GM18520 (cell line): ENCODE results near the gene SLC39A1.
"Not testable (repeated sequence)": the region's sequence is repeated elsewhere in the genome, so short reads cannot be mapped to it uniquely, and the experiment has no call there.

ENCODE experiments used
- ATAC-seq: cut with Tn5 transposase; IDR thresholded peaks from one replicate; pipeline ENCODE4 v1.9.1; 2021; ENCODE audit not compliant: unreplicated experiment

Gene SLC39A1

DNA sequence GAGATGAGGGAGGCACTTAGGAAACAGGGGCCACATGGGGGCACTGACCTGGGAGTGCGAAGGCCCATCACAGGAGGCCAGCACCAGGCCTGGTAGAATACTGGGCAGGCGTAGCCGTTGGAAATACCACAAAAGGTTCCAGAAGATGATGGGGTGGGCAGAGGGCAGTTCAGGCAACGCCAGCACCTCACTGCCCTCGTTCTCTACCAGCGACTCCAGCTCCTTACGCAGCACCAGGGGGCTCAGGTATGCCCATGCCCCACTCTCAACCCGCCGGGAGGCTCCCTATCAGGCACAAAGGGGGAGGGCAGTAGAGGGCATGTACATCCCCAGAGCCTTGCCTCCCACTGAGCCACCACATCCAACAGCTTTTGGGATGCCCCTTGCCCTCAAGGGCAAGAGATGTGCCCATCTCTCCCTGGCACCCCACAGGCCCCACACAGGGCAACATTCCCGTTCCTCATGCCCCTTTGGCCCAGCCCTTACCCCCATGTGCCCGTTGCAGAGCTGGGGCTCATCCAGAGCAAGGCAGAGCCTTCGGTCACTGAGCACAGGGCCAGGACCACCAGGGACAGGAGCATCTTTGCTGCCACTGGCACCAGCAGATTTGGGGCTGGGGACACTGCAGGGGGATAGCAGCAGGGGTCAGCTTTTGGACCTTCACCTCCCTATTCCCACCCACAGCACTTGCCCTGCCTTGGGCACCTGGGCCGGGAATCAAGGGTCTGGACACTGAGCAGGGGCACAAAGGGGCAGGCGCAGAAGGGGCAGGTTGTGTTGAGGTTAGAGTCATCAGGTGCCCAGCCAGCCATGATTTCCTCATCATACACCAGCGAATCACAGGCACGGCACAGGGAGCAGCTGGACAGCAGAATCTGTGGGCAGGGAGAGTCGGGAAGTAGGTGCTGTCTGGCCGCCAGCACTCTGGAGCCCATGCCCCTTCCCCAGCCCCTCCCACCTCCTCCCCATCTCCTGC is 30.9 kb downstream of the SLC39A1 start:
- ATAC-seq: no peak

GRCh38 chr1:153929981-153930948 is 33.1 kb downstream of the SLC39A1 start:
- ATAC-seq: no peak

DNA sequence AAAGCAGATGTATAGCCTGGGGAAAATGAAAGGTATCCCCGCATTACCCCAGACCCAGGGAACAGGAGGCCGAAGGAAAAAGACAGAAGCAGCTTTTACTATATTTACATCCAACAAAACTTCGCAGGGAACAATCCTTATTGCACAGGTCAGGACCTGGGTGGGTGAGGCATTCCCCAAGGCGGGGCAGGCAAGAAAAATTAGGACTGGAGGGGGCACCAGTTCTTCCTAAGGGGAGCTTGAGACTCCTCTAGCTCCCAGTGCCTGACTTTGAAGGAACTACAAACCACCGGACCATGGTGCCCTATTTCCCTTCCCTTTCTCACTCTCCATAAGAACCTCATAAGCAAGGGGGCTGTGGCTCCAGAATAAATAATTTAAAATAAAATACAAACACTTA is 33.9 kb downstream of the SLC39A1 start:
- ATAC-seq: no peak

GRCh38 chr1:153928791-153929341 is 34.5 kb downstream of the SLC39A1 start:
- ATAC-seq: no peak

- ATAC-seq: no peak
These were observed 35.1 kb downstream of the SLC39A1 start for GRCh38 chr1:153928245-153928644.

DNA sequence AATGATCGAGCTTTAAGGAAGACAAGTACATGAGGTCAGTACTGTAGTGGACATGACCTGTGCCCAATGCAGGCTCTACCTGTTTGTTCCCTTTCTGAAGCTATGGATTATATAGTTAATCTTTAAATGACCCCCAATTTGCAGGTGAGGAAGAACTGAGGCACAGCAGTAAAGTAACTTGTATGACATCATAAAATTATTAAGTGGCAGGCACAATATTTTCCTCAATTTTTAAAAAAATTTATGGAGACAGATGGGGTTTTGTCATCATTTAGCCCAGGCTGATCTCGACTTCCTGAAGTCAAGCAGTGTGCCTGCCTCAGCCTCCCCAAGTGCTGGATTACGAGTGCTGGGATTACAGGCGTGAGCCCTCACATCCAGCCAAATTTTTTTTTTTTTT is 36.9 kb downstream of the SLC39A1 start:
- no peak for ATAC-seq

GRCh38 chr1:153922972-153923925 is 40.1 kb downstream of the SLC39A1 start, which contains the start of gene GATAD2B:
Gene GATAD2B, minus strand, starts transcription at chr1:153922972. Its CDS starts 94,625 bp downstream, at chr1:153828347.
- peak; percentile 95 for ATAC-seq

GRCh38 chr1:153922076-153922971 is 41.0 kb downstream of the SLC39A1 start:
- ATAC-seq: peak; percentile 5

DNA sequence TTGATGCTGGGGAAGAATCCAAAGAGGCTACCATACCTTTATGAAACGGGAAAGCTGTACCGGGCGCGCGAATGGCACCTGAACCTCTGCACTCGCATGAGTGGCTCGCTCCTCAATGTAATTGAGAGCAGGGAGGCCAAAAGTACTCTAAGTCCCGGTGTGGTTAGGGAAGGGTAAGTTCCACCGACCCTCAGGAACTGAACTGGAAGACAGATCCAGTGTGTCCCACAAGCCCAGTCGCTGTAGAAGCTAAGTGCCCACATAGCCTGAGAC is 41.6 kb downstream of the SLC39A1 start:
- no peak for ATAC-seq

- no peak for ATAC-seq
These were observed 42.1 kb downstream of the SLC39A1 start for GRCh38 chr1:153921080-153921802.

GRCh38 chr1:153919876-153920852 is 43.2 kb downstream of the SLC39A1 start:
- ATAC-seq: no peak

GRCh38 chr1:153916297-153916696 is 47.0 kb downstream of the SLC39A1 start:
- ATAC-seq: no peak

DNA sequence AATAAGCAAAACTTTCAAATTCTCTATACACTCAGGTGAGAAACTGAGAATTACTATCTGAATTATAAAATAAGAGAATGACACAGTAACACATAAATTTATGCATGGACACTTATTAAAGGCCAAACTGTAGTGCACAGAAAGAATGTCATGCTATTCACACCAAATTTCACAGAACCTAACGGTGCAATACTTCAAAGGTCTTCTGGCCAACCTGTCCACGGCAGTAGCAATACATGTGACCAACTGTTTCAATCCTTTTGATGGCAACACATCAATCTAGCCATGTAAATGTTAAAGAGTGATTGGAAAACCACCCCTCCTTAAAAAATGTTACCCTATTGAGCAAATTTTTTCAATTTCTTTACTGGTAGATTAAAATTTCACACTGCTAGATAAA is 51.0 kb downstream of the SLC39A1 start:
- no peak for ATAC-seq

- not testable (repeated sequence) for ATAC-seq
These were observed 52.8 kb downstream of the SLC39A1 start for GRCh38 chr1:153910560-153910959.
